ENCODE measurements around the gene SLC1A7. TPM values are rescaled to one million over a fixed set of nuclear protein-coding genes. Genes with fewer than 3 reads are reported as not detected.

The SLC1A7 gene
- total RNA-seq, 4 donors from 2014 or later, result 0.45 to 3.7 (median 0.84) TPM

- Histone ChIP-seq H3K9me3 (no peaks in the 10 kb centered on the region), H3K36me3 (no peaks in the 10 kb centered on the region), H3K4me1 (peaks cover 22 to 60% (median 52%) of the 10 kb centered on the region in 4 donors), H3K27me3 (no peaks in the 10 kb centered on the region), H3K27ac (replicated peaks in 1 of 4) (peak overlapping the region; percentile 57 to 79 (median 69)), H3K4me3 (no peak overlapping the region)
- DNase-seq (ENCODE audit: extremely low spot score), result no peak
- TF ChIP-seq, protein P1, sequence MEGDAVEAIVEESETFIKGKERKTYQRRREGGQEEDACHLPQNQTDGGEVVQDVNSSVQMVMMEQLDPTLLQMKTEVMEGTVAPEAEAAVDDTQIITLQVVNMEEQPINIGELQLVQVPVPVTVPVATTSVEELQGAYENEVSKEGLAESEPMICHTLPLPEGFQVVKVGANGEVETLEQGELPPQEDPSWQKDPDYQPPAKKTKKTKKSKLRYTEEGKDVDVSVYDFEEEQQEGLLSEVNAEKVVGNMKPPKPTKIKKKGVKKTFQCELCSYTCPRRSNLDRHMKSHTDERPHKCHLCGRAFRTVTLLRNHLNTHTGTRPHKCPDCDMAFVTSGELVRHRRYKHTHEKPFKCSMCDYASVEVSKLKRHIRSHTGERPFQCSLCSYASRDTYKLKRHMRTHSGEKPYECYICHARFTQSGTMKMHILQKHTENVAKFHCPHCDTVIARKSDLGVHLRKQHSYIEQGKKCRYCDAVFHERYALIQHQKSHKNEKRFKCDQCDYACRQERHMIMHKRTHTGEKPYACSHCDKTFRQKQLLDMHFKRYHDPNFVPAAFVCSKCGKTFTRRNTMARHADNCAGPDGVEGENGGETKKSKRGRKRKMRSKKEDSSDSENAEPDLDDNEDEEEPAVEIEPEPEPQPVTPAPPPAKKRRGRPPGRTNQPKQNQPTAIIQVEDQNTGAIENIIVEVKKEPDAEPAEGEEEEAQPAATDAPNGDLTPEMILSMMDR (IDR thresholded peaks at IDR 0.05), result no peak
- TF ChIP-seq POLR2A (IDR thresholded peaks at IDR 0.05; ENCODE audit: low read depth) (no peak), EP300 (IDR thresholded peaks at IDR 0.05) (no peak), POLR2AphosphoS5 (IDR thresholded peaks at IDR 0.05) (no peak)
- intact Hi-C loops (cut with DNase I), result no loop called here
- 60% methylated on average over 5 of the region's 10 CpGs for WGBS
Observed at GRCh38 chr1:53122201-53122885, 20.1 kb downstream of the SLC1A7 start.

- no peak for DNase-seq (ENCODE audit: extremely low spot score)
- no peaks in the 10 kb centered on the region for H3K9me3 ChIP-seq
- 53% methylated on average over 16 of the region's 18 CpGs for WGBS
- no peaks in the 10 kb centered on the region for H3K36me3 ChIP-seq
- H3K4me3 ChIP-seq, result no peak overlapping the region
- peak overlapping the region; percentile 45 to 79 (median 62) for H3K27ac ChIP-seq (replicated peaks in 1 of 4)
- H3K27me3 ChIP-seq, result no peaks in the 10 kb centered on the region
- intact Hi-C loops (cut with DNase I), result no loop called here
- peaks cover 22 to 59% (median 52%) of the 10 kb centered on the region in 4 donors for H3K4me1 ChIP-seq
- TF ChIP-seq, protein P1 (IDR thresholded peaks at IDR 0.05), result no peak
- TF ChIP-seq POLR2AphosphoS5 (IDR thresholded peaks at IDR 0.05), result no peak
- TF ChIP-seq EP300 (IDR thresholded peaks at IDR 0.05), result no peak
Observed at GRCh38 chr1:53121319-53122172, 20.9 kb downstream of the SLC1A7 start.

GRCh38 chr1:53120659-53121058 lies 21.8 kb downstream of the SLC1A7 start:
- DNase-seq (ENCODE audit: extremely low spot score), result no peak
- H3K4me1 ChIP-seq, result peaks cover 22 to 55% (median 45%) of the 10 kb centered on the region in 4 donors
- H3K27me3 ChIP-seq, result no peaks in the 10 kb centered on the region
- no peak overlapping the region for H3K4me3 ChIP-seq
- H3K36me3 ChIP-seq, result no peaks in the 10 kb centered on the region
- TF ChIP-seq EP300 (IDR thresholded peaks at IDR 0.05) (no peak), POLR2A (IDR thresholded peaks at IDR 0.05; ENCODE audit: low read depth) (no peak), POLR2AphosphoS5 (IDR thresholded peaks at IDR 0.05) (no peak)
- TF ChIP-seq, protein P1 (IDR thresholded peaks at IDR 0.05), result no peak
- no peaks in the 10 kb centered on the region for H3K9me3 ChIP-seq
- H3K27ac ChIP-seq (replicated peaks in 1 of 4), result peak overlapping the region in 1 of 4 donors; percentile 44
- intact Hi-C loops (cut with DNase I), result no loop called here
- WGBS, result 81% methylated on average over 7 of the region's 12 CpGs

DNA sequence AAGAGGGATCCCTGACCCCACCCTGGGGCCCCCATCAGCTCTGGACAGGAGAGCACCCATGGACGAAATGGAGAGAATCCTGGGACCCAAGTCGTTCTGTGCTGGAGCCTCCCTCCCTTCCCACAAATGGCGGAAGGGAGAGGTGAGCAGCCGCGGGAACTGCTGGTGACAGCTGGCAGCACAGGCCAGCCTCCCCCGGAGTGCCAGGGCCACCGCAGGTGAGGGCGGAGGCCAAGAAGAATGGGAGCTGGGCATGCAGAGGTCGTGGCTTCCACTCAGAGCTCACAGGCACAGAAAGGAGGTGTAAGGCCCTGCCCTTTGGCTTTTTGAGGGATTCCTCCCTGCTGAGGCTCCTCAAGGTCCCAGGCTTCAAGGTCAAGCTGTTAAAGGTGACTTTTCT lies 24.6 kb downstream of the SLC1A7 start:
- intact Hi-C loops (cut with DNase I), result no loop called here
- H3K36me3 ChIP-seq, result no peaks in the 10 kb centered on the region
- H3K9me3 ChIP-seq, result no peaks in the 10 kb centered on the region
- peaks cover 13 to 28% (median 18%) of the 10 kb centered on the region in 4 donors for H3K4me1 ChIP-seq
- WGBS, result 96% methylated on average over 9 of the region's 9 CpGs
- DNase-seq (ENCODE audit: extremely low spot score), result no peak
- H3K27me3 ChIP-seq, result peaks cover 0 to 7% (median 0%) of the 10 kb centered on the region in 4 donors
- no peak overlapping the region for H3K4me3 ChIP-seq
- no peak overlapping the region for H3K27ac ChIP-seq (replicated peaks in 1 of 4)
- TF ChIP-seq POLR2AphosphoS5 (IDR thresholded peaks at IDR 0.05) (no peak), EP300 (IDR thresholded peaks at IDR 0.05) (no peak), POLR2A (IDR thresholded peaks at IDR 0.05; ENCODE audit: low read depth) (no peak)
- TF ChIP-seq, protein P1 (IDR thresholded peaks at IDR 0.05), result no peak

Measured in esophagus muscularis mucosa (tissue), 4 donors.